Lower lobe of right lung (tissue), 2 donors: ENCODE measurements around the gene OLFML1. TPM values are rescaled to one million over a fixed set of nuclear protein-coding genes. Genes with fewer than 3 reads are reported as not detected.

Source experiments
- ATAC-seq, 2 donors: fragments of 200-7000 bp; cut with Tn5 transposase; one replicate each; pipeline ENCODE4 v1.9.1; 2020 to 2022; ENCODE audit warnings: mild to moderate bottlenecking in 2 of 2, moderate library complexity in 2 of 2
- DNase-seq: peaks from one replicate; pipeline ENCODE4 v3.0.0-alpha.2; 2020
- H3K27ac ChIP-seq: fragments of 200-600 bp; one replicate; pipeline ENCODE4 v1.8.0; 2022
- H3K27me3 ChIP-seq: fragments of 200-600 bp; one replicate; pipeline ENCODE4 v1.8.0; 2022; ENCODE audit warnings: low read depth
- H3K36me3 ChIP-seq: fragments of 200-600 bp; one replicate; pipeline ENCODE4 v1.8.0; 2022; ENCODE audit warnings: mild to moderate bottlenecking
- H3K4me1 ChIP-seq: fragments of 200-600 bp; one replicate; pipeline ENCODE4 v1.8.0; 2022
- H3K4me3 ChIP-seq: fragments of 200-600 bp; one replicate; pipeline ENCODE4 v1.8.0; 2022; ENCODE audit warnings: mild to moderate bottlenecking
- H3K9me3 ChIP-seq: fragments of 200-600 bp; one replicate; pipeline ENCODE4 v1.8.0; 2022
- intact Hi-C: fragments of 100-400 bp; cut with DNase I; formaldehyde crosslinking; loops from one replicate; pipeline ENCODE4 v1.11.0; 2022
- total RNA-seq: library from RNA; stranded (reverse); fragmentation: NEBNext Ultra II Directional; extraction: Animal tissue kit (Norgen Biotek cat#: 25700); gene quantifications from one replicate; pipeline ENCODE4 v1.2.1, GENCODE V29; 2021
- TF ChIP-seq, protein P1 (sequence below): fragments of 200-600 bp; IDR thresholded peaks from one replicate; pipeline ENCODE4 v1.8.0; 2022; ENCODE audit warnings: antibody characterized with exemption, mild to moderate bottlenecking
- donor health status: DM: no; HTN: yes; CAD: no; lungs with severe emphysema.

The OLFML1 gene
- total RNA-seq, 1 donor from 2014 or later = 23.2 TPM

DNA sequence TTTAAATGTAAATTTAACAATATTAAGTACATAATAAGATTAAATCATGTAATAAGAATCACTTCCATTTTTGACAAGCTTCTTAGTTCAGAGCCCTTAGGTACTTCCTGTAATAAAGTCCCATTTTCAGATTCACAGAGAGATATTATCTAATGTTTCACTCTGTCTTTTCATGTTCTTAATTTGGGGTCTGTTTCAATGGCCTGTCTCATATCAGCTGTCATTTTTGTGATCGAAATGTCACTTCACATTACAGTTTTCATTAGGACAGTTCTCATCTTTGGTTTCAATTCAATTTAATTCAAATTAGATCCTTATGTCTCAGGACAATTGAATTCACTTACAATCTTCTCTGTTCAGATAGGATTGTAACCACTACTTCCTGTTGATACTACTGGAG is 22.6 kb upstream of the OLFML1 start:
- ATAC-seq (no peak), DNase-seq (no peak)
- TF ChIP-seq, protein P1, sequence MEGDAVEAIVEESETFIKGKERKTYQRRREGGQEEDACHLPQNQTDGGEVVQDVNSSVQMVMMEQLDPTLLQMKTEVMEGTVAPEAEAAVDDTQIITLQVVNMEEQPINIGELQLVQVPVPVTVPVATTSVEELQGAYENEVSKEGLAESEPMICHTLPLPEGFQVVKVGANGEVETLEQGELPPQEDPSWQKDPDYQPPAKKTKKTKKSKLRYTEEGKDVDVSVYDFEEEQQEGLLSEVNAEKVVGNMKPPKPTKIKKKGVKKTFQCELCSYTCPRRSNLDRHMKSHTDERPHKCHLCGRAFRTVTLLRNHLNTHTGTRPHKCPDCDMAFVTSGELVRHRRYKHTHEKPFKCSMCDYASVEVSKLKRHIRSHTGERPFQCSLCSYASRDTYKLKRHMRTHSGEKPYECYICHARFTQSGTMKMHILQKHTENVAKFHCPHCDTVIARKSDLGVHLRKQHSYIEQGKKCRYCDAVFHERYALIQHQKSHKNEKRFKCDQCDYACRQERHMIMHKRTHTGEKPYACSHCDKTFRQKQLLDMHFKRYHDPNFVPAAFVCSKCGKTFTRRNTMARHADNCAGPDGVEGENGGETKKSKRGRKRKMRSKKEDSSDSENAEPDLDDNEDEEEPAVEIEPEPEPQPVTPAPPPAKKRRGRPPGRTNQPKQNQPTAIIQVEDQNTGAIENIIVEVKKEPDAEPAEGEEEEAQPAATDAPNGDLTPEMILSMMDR = no peak
- Histone ChIP-seq H3K27me3 (peaks cover 3% of the 10 kb centered on the region), H3K4me3 (no peak overlapping the region), H3K27ac (no peak overlapping the region), H3K9me3 (no peaks in the 10 kb centered on the region), H3K36me3 (no peaks in the 10 kb centered on the region), H3K4me1 (no peaks in the 10 kb centered on the region)
- intact Hi-C loops = no loop called here

DNA sequence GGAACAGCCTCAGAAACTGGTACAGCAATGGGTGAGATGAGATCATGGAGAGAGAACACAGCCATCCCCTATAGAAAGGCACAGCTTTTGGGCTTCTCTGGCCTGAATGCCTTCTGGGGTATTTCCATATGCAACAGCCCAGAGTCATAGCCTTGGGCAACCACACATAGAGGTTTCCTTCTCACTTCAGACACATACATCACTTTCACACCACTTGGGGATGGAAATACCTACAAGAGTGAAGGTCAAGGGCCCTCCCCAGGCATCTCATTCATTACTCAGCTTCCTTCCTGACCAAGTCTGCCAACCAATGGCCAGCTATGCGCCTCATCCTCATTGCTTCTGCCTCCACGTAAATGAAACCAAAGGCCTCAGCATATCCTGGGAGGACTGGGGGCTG is 17.7 kb upstream of the OLFML1 start:
- H3K36me3 ChIP-seq = no peaks in the 10 kb centered on the region
- H3K9me3 ChIP-seq = no peaks in the 10 kb centered on the region
- DNase-seq = no peak
- peaks cover 3% of the 10 kb centered on the region for H3K27me3 ChIP-seq
- TF ChIP-seq, protein P1 = no peak
- H3K27ac ChIP-seq = no peak overlapping the region
- no peak overlapping the region for H3K4me3 ChIP-seq
- intact Hi-C loops = no loop called here
- no peak for ATAC-seq
- no peaks in the 10 kb centered on the region for H3K4me1 ChIP-seq

DNA sequence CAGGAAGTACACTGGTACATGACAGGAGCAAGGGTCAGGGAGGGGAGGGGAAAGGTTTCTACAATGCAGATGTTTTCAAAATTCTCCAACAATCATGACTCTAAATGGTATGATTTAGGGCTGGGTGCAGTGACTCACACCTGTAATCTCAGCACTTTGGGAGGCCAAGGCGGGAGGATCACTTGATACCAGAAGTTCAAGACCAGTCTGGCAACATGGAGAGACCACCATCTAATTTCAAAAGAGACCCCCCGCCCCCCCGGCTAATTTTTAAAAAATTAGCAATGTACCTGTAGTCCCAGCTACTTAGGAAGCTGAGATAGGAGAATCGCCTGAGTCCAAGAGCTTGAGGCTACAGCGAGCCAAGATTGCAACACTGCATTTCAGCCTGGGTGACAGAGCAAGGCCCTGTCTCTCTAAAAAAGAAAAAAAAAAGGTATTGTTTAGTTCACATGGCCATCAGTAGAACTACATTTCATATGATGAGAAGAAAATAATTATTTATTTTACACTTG is 15.9 kb upstream of the OLFML1 start:
- Histone ChIP-seq H3K36me3 (no peaks in the 10 kb centered on the region), H3K27me3 (peaks cover 3% of the 10 kb centered on the region), H3K9me3 (no peaks in the 10 kb centered on the region), H3K4me3 (no peak overlapping the region), H3K27ac (no peak overlapping the region), H3K4me1 (no peaks in the 10 kb centered on the region)
- DNase-seq (no peak), ATAC-seq (no peak)
- TF ChIP-seq, protein P1 = no peak
- intact Hi-C loops = no loop called here

DNA sequence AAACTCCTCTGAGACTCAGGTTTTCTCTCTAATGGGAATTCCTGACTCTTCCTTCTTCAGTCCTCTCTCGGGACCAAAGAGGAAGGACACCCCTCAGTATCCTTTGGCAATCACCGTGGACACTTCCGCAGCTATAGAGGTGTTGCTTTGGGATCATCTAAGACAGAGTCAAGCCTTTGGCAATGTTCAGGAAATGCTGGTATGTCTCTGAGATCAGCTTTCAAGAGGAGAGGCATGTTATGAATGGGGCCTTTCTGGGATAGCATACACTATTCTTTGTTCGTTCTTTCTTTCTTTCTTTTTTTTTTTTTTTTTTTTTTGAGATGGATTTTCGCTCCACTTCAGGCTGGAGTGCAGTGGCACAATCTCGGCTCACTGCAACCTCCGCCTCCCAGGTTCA is 14.2 kb upstream of the OLFML1 start:
- Histone ChIP-seq H3K4me3 (no peak overlapping the region), H3K4me1 (no peaks in the 10 kb centered on the region), H3K27me3 (peaks cover 3% of the 10 kb centered on the region), H3K27ac (no peak overlapping the region), H3K36me3 (no peaks in the 10 kb centered on the region), H3K9me3 (no peaks in the 10 kb centered on the region)
- DNase-seq (no peak), ATAC-seq (no peak)
- TF ChIP-seq, protein P1 = no peak
- intact Hi-C loops = no loop called here

DNA sequence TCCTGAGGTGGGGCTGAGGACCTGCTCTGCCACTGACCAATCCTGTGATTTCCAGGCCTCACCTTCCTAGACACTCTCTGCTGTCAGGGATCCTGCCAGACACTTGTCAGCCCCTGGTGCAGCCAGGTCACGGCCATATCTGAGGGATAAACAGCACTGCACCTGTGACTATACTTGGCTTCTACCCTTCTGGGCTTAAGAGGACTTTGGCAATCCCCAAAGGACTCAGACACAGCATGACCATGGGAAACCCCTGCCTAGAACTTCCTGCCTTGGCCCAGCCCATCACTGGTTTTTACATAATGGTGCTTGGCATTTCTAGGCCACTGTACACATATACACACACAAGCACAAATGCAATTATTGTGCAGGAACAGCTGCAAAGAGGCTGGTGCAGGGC is 11.6 kb upstream of the OLFML1 start:
- Histone ChIP-seq H3K4me3 (no peak overlapping the region), H3K27ac (no peak overlapping the region), H3K27me3 (peaks cover 3% of the 10 kb centered on the region), H3K4me1 (no peaks in the 10 kb centered on the region), H3K36me3 (no peaks in the 10 kb centered on the region), H3K9me3 (no peaks in the 10 kb centered on the region)
- DNase-seq (no peak), ATAC-seq (no peak)
- TF ChIP-seq, protein P1 = no peak
- intact Hi-C loops = no loop called here

DNA sequence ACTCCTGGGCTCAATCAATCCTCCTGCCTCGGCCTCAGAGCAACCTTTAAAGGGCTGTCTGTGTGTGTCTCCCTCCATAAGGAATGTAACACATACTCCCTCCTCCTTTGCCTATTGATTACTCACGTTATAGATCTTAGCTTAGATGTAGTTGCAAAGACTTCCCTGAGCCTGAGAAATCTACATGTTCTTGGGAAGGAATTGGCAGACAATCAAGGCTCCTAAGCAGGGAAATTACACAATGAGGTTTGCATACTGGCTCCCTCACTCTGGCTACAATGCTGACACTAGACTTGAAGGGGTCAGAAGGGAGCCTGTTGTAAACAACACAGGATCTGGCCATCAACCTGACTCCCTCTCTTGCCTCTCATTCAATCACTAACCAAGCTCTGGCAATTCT is 5.2 kb upstream of the OLFML1 start:
- Histone ChIP-seq H3K4me1 (peaks cover 14% of the 10 kb centered on the region), H3K9me3 (no peaks in the 10 kb centered on the region), H3K4me3 (no peak overlapping the region), H3K36me3 (no peaks in the 10 kb centered on the region), H3K27me3 (no peaks in the 10 kb centered on the region), H3K27ac (no peak overlapping the region)
- TF ChIP-seq, protein P1 = no peak
- ATAC-seq (peak; percentile 29 to 37), DNase-seq (no peak)
- intact Hi-C loops = no loop called here
